Endodermal cell (in vitro differentiated cells): Measurements from ENCODE around the gene ZNF532. TPM values are rescaled to one million over a fixed set of nuclear protein-coding genes. Genes with fewer than 3 reads are reported as not detected.
A peak's percentile ranks its signal among the peaks of the same experiment; 100 is the strongest.
"Not testable (repeated sequence)": the region's sequence is repeated elsewhere in the genome, so short reads cannot be mapped to it uniquely, and the experiment has no call there.

Experiments
- DNase-seq: peaks from one replicate; pipeline ENCODE4 v3.0.0-alpha.2; 2017
- H3K27ac ChIP-seq: 2 replicates; pipeline ENCODE4 v1.5.1; 2013; ENCODE audit warnings: mild to moderate bottlenecking, low read depth, low read length, moderate library complexity
- H3K27me3 ChIP-seq: 2 replicates; pipeline ENCODE4 v1.6.1; 2013; ENCODE audit warnings: mild to moderate bottlenecking, low read length, moderate library complexity; ENCODE audit not compliant: insufficient read depth, control insufficient read depth, poor library complexity, severe bottlenecking
- H3K36me3 ChIP-seq: 2 replicates; pipeline ENCODE4 v1.7.0; 2013; ENCODE audit warnings: mild to moderate bottlenecking, low read length, moderate library complexity; ENCODE audit not compliant: control insufficient read depth, insufficient read depth
- H3K4me1 ChIP-seq: one replicate; pipeline ENCODE4 v1.7.0; 2013; ENCODE audit warnings: low read length; ENCODE audit not compliant: control insufficient read depth, insufficient read depth
- H3K4me3 ChIP-seq: 2 replicates; pipeline ENCODE4 v1.5.1; 2013; ENCODE audit warnings: mild to moderate bottlenecking, low read length, moderate library complexity
- H3K9ac ChIP-seq: 2 replicates; pipeline ENCODE4 v1.6.1; 2013; ENCODE audit warnings: mild to moderate bottlenecking, low read length, moderate library complexity; ENCODE audit not compliant: poor library complexity, severe bottlenecking; ENCODE audit errors: extremely low read depth
- H3K9me3 ChIP-seq: 2 replicates; pipeline ENCODE4 v1.6.1; 2013; ENCODE audit warnings: mild to moderate bottlenecking, low read length, moderate library complexity; ENCODE audit not compliant: control insufficient read depth
- H3K27ac Mint-ChIP-seq: 2 replicates; pipeline ENCODE4 v1.8.0; 2020; ENCODE audit warnings: mixed read lengths
- H3K27me3 Mint-ChIP-seq: 2 replicates; pipeline ENCODE4 v1.8.0; 2021; ENCODE audit warnings: mild to moderate bottlenecking, mixed read lengths; ENCODE audit not compliant: insufficient read depth
- H3K36me3 Mint-ChIP-seq: 2 replicates; pipeline ENCODE4 v1.8.0; 2020; ENCODE audit warnings: low read depth, mixed read lengths
- H3K4me1 Mint-ChIP-seq: 2 replicates; pipeline ENCODE4 v1.8.0; 2020; ENCODE audit warnings: mixed read lengths
- H3K4me3 Mint-ChIP-seq: 2 replicates; pipeline ENCODE4 v1.8.0; 2020; ENCODE audit warnings: mild to moderate bottlenecking, moderate library complexity, mixed read lengths
- H3K9me3 Mint-ChIP-seq: 2 replicates; pipeline ENCODE4 v1.8.0; 2020; ENCODE audit warnings: mild to moderate bottlenecking, mixed read lengths
- WGBS, 2 experiments: methylation state at CpG; one replicate each; pipeline versions ENCODE4 v1.1.5 to v1.1.7; 2013; ENCODE audit warnings: missing lambda C conversion rate in 2 of 2, mixed read lengths in 1 of 2; ENCODE audit not compliant: insufficient coverage in 1 of 2, insufficient read length in 1 of 2; 5-methylcytosine and 5-hydroxymethylcytosine counted together
- total RNA-seq, 2 donors: library from RNA; stranded (reverse); fragmentation: NEBNext Ultra II Directional in 1 of 2; extraction: Animal tissue kit (Norgen Biotek cat#: 25700) in 1 of 2; gene quantifications; 2 replicates in 1 of 2; 3 replicates in 1 of 2; pipeline ENCODE4 v1.2.1, GENCODE V29; 2021
- TF ChIP-seq, protein P1 (sequence below): fragments of 200-600 bp; sonication (generic); conservative IDR thresholded peaks from 2 replicates; pipeline ENCODE4 v1.5.0; 2021; ENCODE audit warnings: antibody characterized with exemption, mild to moderate bottlenecking

ZNF532 gene
- total RNA-seq, 2 donors from 2014 or later = 138 to 207 TPM

DNA sequence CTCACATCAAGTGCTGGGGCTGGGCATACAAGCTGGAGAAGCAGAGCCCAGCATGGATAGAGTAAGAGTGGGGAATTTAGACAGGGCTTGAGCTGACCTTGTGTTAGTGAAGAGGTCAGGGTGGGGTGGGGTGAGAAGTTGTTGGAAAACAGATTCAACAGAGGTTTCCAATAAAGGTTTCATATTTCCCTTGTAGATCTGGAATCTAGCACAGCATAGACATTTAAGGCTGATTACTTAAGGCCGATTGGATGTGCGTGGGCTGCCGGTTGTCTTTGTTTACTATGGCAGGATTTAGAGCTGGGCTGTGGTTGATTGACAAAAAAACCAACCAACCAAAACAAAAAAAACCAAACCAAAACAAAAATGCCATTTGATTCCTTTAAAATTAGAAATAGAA lies 160.2 kb downstream of the ZNF532 start:
- no peaks in the 10 kb centered on the region for H3K27me3 Mint-ChIP-seq
- H3K4me3 Mint-ChIP-seq = no peak overlapping the region
- H3K36me3 Mint-ChIP-seq = no peaks in the 10 kb centered on the region
- no peaks in the 10 kb centered on the region for H3K4me1 Mint-ChIP-seq
- Histone ChIP-seq H3K27ac (no peak overlapping the region), H3K4me3 (no peak overlapping the region), H3K36me3 (no peaks in the 10 kb centered on the region), H3K4me1 (no peaks in the 10 kb centered on the region), H3K9me3 (no peaks in the 10 kb centered on the region), H3K9ac (no peak overlapping the region), H3K27me3 (no peaks in the 10 kb centered on the region)
- TF ChIP-seq, protein P1, sequence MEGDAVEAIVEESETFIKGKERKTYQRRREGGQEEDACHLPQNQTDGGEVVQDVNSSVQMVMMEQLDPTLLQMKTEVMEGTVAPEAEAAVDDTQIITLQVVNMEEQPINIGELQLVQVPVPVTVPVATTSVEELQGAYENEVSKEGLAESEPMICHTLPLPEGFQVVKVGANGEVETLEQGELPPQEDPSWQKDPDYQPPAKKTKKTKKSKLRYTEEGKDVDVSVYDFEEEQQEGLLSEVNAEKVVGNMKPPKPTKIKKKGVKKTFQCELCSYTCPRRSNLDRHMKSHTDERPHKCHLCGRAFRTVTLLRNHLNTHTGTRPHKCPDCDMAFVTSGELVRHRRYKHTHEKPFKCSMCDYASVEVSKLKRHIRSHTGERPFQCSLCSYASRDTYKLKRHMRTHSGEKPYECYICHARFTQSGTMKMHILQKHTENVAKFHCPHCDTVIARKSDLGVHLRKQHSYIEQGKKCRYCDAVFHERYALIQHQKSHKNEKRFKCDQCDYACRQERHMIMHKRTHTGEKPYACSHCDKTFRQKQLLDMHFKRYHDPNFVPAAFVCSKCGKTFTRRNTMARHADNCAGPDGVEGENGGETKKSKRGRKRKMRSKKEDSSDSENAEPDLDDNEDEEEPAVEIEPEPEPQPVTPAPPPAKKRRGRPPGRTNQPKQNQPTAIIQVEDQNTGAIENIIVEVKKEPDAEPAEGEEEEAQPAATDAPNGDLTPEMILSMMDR = no peak
- peak; percentile 23 for DNase-seq
- H3K27ac Mint-ChIP-seq = no peak overlapping the region
- 86% methylated on average over 3 of the region's 3 CpGs; no CpG with 5 or more reads in 1 of the 2 experiments for WGBS, 2 experiments
- peaks cover 1% of the 10 kb centered on the region for H3K9me3 Mint-ChIP-seq

DNA sequence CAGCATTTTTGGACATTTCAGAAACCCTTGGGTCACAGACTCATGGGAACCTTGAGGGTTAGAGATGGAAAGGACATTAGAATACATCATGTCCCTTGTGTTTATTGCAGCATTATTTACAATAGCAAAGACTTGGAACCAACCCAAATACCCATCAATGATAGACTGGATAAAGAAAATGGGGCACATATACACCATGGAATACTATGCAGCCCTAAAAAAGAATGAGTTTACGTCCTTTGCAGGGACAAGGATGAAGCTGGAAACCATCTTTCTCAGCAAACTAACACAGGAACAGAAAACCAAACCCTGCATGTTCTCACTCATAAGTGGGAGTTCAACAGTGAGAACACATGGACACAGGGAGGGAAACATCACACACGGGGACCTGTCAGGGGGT lies 160.9 kb downstream of the ZNF532 start:
- 82 to 92% methylated on average over 2 of the region's 2 CpGs for WGBS, 2 experiments
- H3K9ac ChIP-seq, H3K36me3 ChIP-seq, H3K4me3 ChIP-seq, H3K27ac Mint-ChIP-seq, H3K4me1 Mint-ChIP-seq, H3K9me3 ChIP-seq, H3K27me3 ChIP-seq, H3K4me1 ChIP-seq, H3K27ac ChIP-seq, DNase-seq, H3K9me3 Mint-ChIP-seq, H3K4me3 Mint-ChIP-seq, H3K27me3 Mint-ChIP-seq, H3K36me3 Mint-ChIP-seq: not testable (repeated sequence)

DNA sequence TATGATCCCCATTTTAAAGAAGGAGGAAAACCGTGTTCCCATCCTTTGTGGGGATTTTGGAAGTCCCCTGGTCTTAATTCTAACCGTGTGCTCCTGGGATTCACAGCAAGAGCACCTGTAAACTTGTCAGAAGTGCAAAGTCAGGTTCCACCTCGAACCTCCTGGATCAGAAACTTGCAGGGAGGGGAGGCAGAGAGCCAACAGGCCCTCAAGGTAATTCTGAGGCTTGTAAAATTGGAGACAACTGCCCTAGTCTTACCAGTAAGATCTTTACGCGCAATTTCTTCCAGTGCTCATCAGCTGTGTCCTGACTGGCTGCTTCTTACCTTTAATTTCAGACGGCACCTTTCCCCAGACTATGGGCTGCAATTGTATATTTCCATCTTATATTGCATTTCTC lies 161.7 kb downstream of the ZNF532 start:
- 90 to 92% methylated on average over 6 of the region's 6 CpGs for WGBS, 2 experiments
- no peak overlapping the region for H3K27ac ChIP-seq
- H3K4me1 ChIP-seq = no peaks in the 10 kb centered on the region
- TF ChIP-seq, protein P1 = no peak
- H3K9me3 Mint-ChIP-seq = peaks cover 1% of the 10 kb centered on the region
- H3K36me3 ChIP-seq = no peaks in the 10 kb centered on the region
- H3K9me3 ChIP-seq = no peaks in the 10 kb centered on the region
- no peak overlapping the region for H3K27ac Mint-ChIP-seq
- H3K4me3 ChIP-seq = no peak overlapping the region
- no peaks in the 10 kb centered on the region for H3K36me3 Mint-ChIP-seq
- H3K4me3 Mint-ChIP-seq = no peak overlapping the region
- no peaks in the 10 kb centered on the region for H3K27me3 Mint-ChIP-seq
- no peaks in the 10 kb centered on the region for H3K4me1 Mint-ChIP-seq
- H3K27me3 ChIP-seq = no peaks in the 10 kb centered on the region
- DNase-seq = peak; percentile 32
- no peak overlapping the region for H3K9ac ChIP-seq

DNA sequence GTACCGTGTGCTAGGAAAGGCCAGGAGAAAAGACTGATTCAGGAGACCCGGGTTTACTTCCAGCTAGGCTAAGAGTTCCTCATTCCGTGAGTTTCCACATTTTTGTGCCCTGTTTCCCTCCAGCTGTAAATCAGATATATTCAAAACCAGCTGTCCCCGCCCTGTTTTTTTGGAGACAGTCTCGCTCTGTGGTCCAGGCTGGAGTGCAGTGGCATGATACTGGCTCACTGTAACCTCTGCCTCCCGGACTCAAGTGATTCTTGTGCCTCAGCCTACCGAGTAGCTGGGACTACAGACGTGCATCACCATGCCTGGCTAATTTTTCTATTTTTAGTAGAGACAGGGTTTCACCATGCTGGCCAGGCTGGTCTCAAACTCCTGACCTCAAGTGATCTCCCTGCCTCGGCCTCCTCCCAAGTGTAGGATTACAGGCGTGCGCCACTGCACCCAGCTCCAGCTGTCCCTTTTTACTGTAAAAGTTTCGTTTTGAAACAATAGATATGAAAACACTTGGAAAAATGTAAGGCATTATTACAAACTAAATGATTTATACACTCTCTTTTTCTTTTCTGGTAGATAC lies 162.2 kb downstream of the ZNF532 start:
- H3K4me3 Mint-ChIP-seq = no peak overlapping the region
- peak; percentile 28 for DNase-seq
- H3K9me3 Mint-ChIP-seq = peaks cover 1% of the 10 kb centered on the region
- Histone ChIP-seq H3K27ac (no peak overlapping the region), H3K9ac (no peak overlapping the region), H3K27me3 (no peaks in the 10 kb centered on the region), H3K4me1 (no peaks in the 10 kb centered on the region), H3K36me3 (no peaks in the 10 kb centered on the region), H3K4me3 (no peak overlapping the region), H3K9me3 (no peaks in the 10 kb centered on the region)
- 88 to 94% methylated on average over 9 to 12 of the region's 12 CpGs for WGBS, 2 experiments
- H3K36me3 Mint-ChIP-seq = no peaks in the 10 kb centered on the region
- TF ChIP-seq, protein P1 = no peak
- no peak overlapping the region for H3K27ac Mint-ChIP-seq
- no peaks in the 10 kb centered on the region for H3K4me1 Mint-ChIP-seq
- no peaks in the 10 kb centered on the region for H3K27me3 Mint-ChIP-seq
